Duodenal mucosa (tissue), 2 donors: ENCODE measurements around the gene NEFH.

Source experiments
- H3K27ac ChIP-seq: one replicate; pipeline ENCODE4 v1.7.0; 2013; ENCODE audit warnings: low read depth, low read length
- H3K27me3 ChIP-seq, 2 donors: one replicate each; pipeline ENCODE4 v1.7.0; 2013; ENCODE audit warnings: low read length in 2 of 2, control low read depth in 1 of 2; ENCODE audit not compliant: insufficient read depth in 2 of 2, control insufficient read depth in 1 of 2
- H3K36me3 ChIP-seq, 2 donors: one replicate each; pipeline ENCODE4 v1.7.0; 2013; ENCODE audit warnings: low read length in 2 of 2, control low read depth in 1 of 2; ENCODE audit not compliant: insufficient read depth in 2 of 2, control insufficient read depth in 1 of 2
- H3K4me1 ChIP-seq, 2 donors: one replicate each; pipeline ENCODE4 v1.7.0; 2013; ENCODE audit warnings: low read length in 2 of 2, control low read depth in 1 of 2; ENCODE audit not compliant: insufficient read depth in 2 of 2, control insufficient read depth in 1 of 2
- H3K4me3 ChIP-seq, 2 donors: one replicate each; pipeline ENCODE4 v1.7.0; 2013; ENCODE audit warnings: low read length in 2 of 2, low read depth in 1 of 2
- H3K9ac ChIP-seq, 2 donors: one replicate each; pipeline ENCODE4 v1.7.0; 2013; ENCODE audit warnings: low read length in 2 of 2, low read depth in 1 of 2
- H3K9me3 ChIP-seq, 2 donors: one replicate each; pipeline ENCODE4 v1.7.0; 2013; ENCODE audit warnings: low read length in 2 of 2, control low read depth in 1 of 2; ENCODE audit not compliant: control insufficient read depth in 1 of 2

Gene NEFH

DNA sequence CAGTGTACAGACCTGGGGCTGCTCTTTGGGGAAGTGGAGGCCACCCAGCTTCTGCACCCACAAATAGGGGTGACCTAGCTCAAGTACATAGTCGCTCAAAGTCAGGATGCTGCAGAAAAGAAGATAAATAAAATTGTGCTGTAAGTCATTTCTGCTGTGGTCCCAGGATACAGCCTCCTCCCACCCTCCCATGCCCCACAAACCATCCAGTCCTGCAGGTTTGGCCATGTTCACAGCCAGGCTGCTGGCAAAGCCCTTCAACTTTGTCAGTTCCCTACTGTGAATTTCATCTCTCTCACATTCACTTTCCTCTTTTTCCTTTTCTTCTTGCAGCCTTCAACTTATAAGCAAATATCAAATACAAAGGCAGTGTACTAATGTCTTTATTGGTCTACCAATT, 40.0 kb downstream of the NEFH start:
- H3K27ac ChIP-seq: no peak overlapping the region
- no peaks in the 10 kb centered on the region for H3K4me1 ChIP-seq
- no peak overlapping the region for H3K4me3 ChIP-seq
- H3K9ac ChIP-seq: no peak overlapping the region
- H3K9me3 ChIP-seq: no peaks in the 10 kb centered on the region
- peaks cover 48 to 79% of the 10 kb centered on the region in 2 donors for H3K36me3 ChIP-seq
- no peaks in the 10 kb centered on the region for H3K27me3 ChIP-seq

DNA sequence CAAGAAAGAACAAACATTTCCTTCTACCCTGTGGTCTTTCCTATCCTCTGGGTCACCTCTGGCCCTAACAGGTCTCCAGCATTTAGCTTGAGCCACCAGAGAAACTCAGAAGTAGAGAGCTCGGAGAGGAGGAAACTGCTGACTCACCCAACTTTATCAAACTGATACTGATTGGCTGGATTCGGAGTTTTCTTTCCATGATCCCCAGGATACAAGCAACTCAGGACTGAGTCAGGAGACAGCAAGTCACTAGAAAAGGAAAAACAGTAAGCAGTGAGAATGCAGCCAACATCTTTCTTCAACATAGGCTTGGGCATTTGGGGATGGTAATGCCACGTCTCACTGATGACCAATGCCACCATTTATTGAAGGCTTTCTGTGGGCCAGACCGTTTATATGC, 40.8 kb downstream of the NEFH start:
- H3K9ac ChIP-seq: no peak overlapping the region
- no peak overlapping the region for H3K27ac ChIP-seq
- H3K36me3 ChIP-seq: peaks cover 56 to 79% of the 10 kb centered on the region in 2 donors
- H3K27me3 ChIP-seq: no peaks in the 10 kb centered on the region
- no peaks in the 10 kb centered on the region for H3K9me3 ChIP-seq
- no peak overlapping the region for H3K4me3 ChIP-seq
- H3K4me1 ChIP-seq: no peaks in the 10 kb centered on the region

DNA sequence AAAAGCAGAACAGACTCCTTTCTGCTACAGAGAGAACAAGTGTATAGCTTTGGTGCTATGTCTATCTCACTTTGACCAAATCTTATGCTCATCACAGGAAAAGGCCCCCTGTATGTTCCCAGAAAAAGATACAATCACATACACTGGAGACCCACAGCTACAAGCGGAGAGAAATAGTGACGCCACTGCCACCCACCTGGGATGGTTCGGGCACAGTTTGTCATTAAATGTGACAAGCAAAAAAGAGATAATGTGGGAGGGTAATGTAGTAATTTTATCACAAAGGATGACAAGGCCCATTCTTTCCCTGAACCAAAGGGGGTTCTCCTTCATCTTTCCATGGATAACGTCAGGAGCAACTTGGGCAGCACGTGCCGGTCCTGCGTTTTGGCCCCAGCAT, 41.5 kb downstream of the NEFH start:
- H3K27me3 ChIP-seq: no peaks in the 10 kb centered on the region
- H3K4me3 ChIP-seq: no peak overlapping the region
- H3K36me3 ChIP-seq: peaks cover 57 to 76% of the 10 kb centered on the region in 2 donors
- no peak overlapping the region for H3K27ac ChIP-seq
- no peaks in the 10 kb centered on the region for H3K4me1 ChIP-seq
- no peaks in the 10 kb centered on the region for H3K9me3 ChIP-seq
- no peak overlapping the region for H3K9ac ChIP-seq

DNA sequence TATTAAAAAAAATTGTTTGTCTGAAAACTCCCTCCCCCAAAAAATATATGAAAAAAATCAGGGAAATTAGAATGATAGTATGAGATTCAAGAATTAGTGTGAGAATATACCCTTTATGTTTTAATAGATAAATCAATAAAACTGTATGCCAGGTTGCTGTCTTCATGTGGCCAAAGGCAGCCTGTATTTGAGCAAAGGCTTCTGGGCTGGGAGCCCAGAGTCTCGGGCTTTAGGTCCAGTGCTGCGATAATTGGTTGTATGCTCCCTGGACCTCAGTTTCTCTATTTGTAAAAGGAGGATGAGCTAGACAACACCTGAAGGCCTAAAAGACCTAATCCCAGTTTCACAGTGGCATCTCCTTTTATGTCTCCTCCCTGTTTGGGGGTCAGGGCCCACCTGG, 43.7 kb downstream of the NEFH start:
- H3K4me3 ChIP-seq: no peak overlapping the region
- H3K9ac ChIP-seq: no peak overlapping the region
- no peak overlapping the region for H3K27ac ChIP-seq
- no peaks in the 10 kb centered on the region for H3K27me3 ChIP-seq
- no peaks in the 10 kb centered on the region for H3K4me1 ChIP-seq
- no peaks in the 10 kb centered on the region for H3K9me3 ChIP-seq
- peaks cover 51 to 75% of the 10 kb centered on the region in 2 donors for H3K36me3 ChIP-seq

DNA sequence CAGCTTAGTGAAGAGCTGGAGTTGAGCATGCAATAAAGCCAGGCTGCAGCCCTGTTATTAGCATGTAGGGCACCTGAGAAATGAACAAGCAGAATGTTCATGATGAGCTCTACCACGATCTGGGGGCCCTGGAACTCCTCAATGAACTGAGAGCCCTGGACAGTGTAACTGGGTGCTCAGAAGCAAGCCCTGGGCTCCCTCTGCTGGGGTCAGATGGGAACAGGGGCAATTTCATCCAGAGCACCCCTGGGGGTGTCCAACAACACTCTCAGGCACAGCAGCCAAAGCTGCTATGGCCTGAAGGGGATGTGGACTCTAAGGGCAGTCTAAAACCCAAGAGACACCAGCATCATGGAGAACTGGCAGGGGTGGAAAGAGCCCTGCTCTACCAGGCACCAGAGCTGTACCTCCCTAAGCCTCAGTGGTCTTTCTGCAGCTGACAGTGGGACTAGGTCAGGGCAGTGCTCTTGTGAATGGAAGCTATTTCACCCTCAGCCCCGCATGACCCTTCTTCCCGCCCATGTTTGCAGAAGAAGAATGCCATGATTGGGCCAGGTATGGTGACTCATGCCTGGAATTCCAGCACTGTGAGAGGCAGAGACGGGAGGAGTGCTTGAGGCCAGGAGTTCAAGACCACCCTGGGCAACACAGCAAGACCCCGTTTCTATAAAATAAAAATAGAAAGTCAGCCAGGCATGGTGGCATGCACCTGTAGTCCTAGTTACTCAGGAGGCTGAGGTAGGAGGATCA, 44.6 kb downstream of the NEFH start:
- no peaks in the 10 kb centered on the region for H3K4me1 ChIP-seq
- no peaks in the 10 kb centered on the region for H3K9me3 ChIP-seq
- peaks cover 44 to 75% of the 10 kb centered on the region in 2 donors for H3K36me3 ChIP-seq
- no peak overlapping the region for H3K4me3 ChIP-seq
- H3K27ac ChIP-seq: no peak overlapping the region
- H3K9ac ChIP-seq: no peak overlapping the region
- H3K27me3 ChIP-seq: no peaks in the 10 kb centered on the region

DNA sequence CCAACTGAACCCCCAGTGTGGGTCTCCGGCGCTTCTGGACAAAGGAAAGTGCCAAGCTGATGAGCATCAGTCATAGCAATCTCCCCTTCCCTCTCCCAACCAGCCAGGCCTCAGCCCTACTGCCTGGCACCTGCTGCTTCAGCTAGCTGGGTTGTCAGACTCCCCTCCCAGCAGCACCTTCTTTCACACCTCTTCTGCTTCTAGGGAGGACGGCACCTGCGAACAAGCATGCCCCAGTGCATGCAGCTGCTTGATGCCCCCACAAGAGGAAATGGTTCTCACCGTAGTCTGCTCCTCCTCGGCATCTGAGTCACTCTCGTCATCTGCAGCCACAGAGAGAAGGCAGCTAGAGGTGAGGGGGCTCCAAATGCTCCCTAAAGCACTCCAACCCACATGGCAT, 48.1 kb downstream of the NEFH start:
- H3K27ac ChIP-seq: no peak overlapping the region
- no peak overlapping the region for H3K4me3 ChIP-seq
- H3K27me3 ChIP-seq: no peaks in the 10 kb centered on the region
- no peak overlapping the region for H3K9ac ChIP-seq
- H3K9me3 ChIP-seq: no peaks in the 10 kb centered on the region
- H3K4me1 ChIP-seq: no peaks in the 10 kb centered on the region
- peaks cover 40 to 77% of the 10 kb centered on the region in 2 donors for H3K36me3 ChIP-seq

DNA sequence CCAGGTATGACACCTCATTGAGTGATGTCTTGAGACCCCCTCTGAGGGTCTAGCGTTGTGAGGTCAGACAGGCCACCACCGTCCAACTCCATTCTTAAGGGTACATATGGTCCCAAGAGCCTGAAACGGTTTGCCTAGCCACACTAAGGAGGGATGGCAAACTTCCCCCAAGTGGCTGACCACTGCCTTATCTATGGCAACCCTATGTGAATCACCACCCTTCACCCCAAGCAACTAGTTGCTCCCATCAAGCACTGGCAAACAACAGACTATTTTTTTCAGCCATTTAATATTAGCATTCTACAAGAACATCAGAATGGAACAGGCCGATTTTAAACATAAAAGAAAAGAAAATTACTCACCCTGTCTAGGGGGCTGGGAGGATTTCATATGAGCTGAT, 50.7 kb downstream of the NEFH start:
- H3K27me3 ChIP-seq: no peaks in the 10 kb centered on the region
- no peaks in the 10 kb centered on the region for H3K4me1 ChIP-seq
- no peak overlapping the region for H3K4me3 ChIP-seq
- H3K9me3 ChIP-seq: no peaks in the 10 kb centered on the region
- peaks cover 32 to 80% of the 10 kb centered on the region in 2 donors for H3K36me3 ChIP-seq
- no peak overlapping the region for H3K9ac ChIP-seq
- no peak overlapping the region for H3K27ac ChIP-seq

DNA sequence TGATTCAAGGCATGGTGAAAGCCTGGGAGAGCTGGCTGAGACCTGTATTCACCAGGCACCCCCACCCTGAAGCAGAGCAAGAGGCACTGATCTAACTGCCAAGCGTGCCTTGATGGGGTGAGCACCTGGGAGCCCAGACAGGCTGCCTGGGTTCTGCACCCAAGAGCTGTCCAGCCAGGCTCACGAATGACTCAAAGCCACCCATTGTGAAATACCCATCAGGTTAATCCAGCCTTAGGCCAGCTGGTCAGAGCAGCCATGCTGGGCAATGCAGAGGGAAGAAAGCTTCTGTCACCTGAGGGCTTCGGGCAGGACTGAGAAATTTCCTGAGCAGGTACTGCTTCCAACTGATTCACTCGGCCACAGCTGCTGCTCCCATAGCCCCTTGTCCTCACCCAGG, 51.4 kb downstream of the NEFH start:
- H3K36me3 ChIP-seq: peaks cover 37 to 84% of the 10 kb centered on the region in 2 donors
- no peaks in the 10 kb centered on the region for H3K4me1 ChIP-seq
- H3K27me3 ChIP-seq: no peaks in the 10 kb centered on the region
- H3K9ac ChIP-seq: no peak overlapping the region
- no peaks in the 10 kb centered on the region for H3K9me3 ChIP-seq
- no peak overlapping the region for H3K27ac ChIP-seq
- H3K4me3 ChIP-seq: no peak overlapping the region

DNA sequence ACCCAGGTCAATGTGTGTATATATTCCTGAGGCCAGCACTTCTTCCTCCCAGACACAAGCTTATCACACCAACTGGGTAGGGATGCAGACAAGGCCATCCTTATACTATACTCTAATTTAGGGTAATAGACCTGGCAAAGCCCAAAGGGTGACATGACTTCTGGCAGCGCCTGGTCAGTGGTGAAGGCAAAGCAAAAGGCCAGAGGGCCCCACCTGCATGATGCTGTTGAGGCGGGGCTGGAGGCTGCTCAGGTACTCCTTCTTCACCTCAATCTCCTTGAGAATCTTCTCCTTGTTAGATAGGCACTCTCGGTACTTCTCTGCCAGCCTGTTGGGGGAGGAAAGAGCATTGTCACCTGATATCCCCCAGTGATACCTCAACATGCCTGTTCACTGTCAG, 56.4 kb downstream of the NEFH start:
- Histone ChIP-seq H3K4me1 (no peaks in the 10 kb centered on the region), H3K27me3 (no peaks in the 10 kb centered on the region), H3K4me3 (no peak overlapping the region), H3K36me3 (peaks cover 30 to 66% of the 10 kb centered on the region in 2 donors), H3K9me3 (no peaks in the 10 kb centered on the region), H3K27ac (no peak overlapping the region), H3K9ac (no peak overlapping the region)

DNA sequence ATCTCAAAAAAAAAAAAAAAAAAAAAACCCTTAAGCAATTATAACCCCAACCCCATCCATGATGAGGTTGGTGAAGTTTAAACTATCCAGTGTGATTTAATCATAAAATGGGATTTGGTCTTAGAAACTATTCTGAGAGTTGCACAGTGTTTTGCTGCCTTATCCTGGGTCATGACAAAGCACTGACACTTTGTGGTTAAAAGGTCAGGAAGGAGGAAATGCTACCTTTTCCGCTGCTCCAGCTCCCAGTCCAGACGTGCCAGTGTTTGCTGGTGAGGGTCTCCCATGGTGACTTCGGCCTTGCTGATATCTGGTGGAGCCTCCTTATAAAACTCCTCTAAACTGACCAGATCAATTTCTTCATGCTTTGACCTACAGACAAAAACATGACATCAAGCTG, 59.1 kb downstream of the NEFH start:
- H3K9me3 ChIP-seq: no peaks in the 10 kb centered on the region
- H3K4me1 ChIP-seq: no peaks in the 10 kb centered on the region
- H3K36me3 ChIP-seq: peaks cover 33 to 57% of the 10 kb centered on the region in 2 donors
- H3K27me3 ChIP-seq: no peaks in the 10 kb centered on the region
- H3K27ac ChIP-seq: no peak overlapping the region
- no peak overlapping the region for H3K9ac ChIP-seq
- H3K4me3 ChIP-seq: no peak overlapping the region
